BLaER1 treated with 17β-estradiol and CSF1 and Interleukin-3, amounts not matched to agents 10 nM and 100 nM (cell line): ENCODE measurements around the gene PRDM5.

Experiments
- H3K27ac ChIP-seq, 11 experiments: shearing (Covaris generic); formaldehyde crosslinking; 2 replicates each; pipeline ENCODE4 v1.8.1; 2022
- H3K27me3 ChIP-seq, 11 experiments: shearing (Covaris generic); formaldehyde crosslinking; 2 replicates each; pipeline ENCODE4 v1.8.1; 2022
- H3K36me3 ChIP-seq, 11 experiments: shearing (Covaris generic); formaldehyde crosslinking; 2 replicates each; pipeline ENCODE4 v1.8.1; 2022
- H3K4me1 ChIP-seq, 10 experiments: shearing (Covaris generic); formaldehyde crosslinking; 2 replicates each; pipeline ENCODE4 v1.8.1; 2022
- H3K4me2 ChIP-seq, 11 experiments: shearing (Covaris generic); formaldehyde crosslinking; 2 replicates each; pipeline ENCODE4 v1.8.1; 2022
- H3K4me3 ChIP-seq, 10 experiments: shearing (Covaris generic); formaldehyde crosslinking; 2 replicates each; pipeline ENCODE4 v1.8.1; 2022
- H3K9ac ChIP-seq, 11 experiments: shearing (Covaris generic); formaldehyde crosslinking; 2 replicates each; pipeline ENCODE4 v1.8.1; 2022
- H3K9me3 ChIP-seq, 11 experiments: shearing (Covaris generic); formaldehyde crosslinking; replicated peaks in 1 of 11; 2 replicates each; pipeline ENCODE4 v1.8.1; 2022
- H4K20me1 ChIP-seq, 11 experiments: shearing (Covaris generic); formaldehyde crosslinking; 2 replicates each; pipeline ENCODE4 v1.8.1; 2022
- Cebpa-rat ChIP-seq, 11 experiments: shearing (Covaris generic); IDR thresholded peaks; 2 replicates each; pipeline ENCODE4 v1.8.1; 2022

The PRDM5 gene

GRCh38 chr4:120929847-120930246 is 7.3 kb upstream of the PRDM5 start:
- H3K4me3 ChIP-seq, result no peak overlapping the region
- H3K4me1 ChIP-seq, result no peaks in the 10 kb centered on the region
- no peaks in the 10 kb centered on the region for H3K27me3 ChIP-seq
- no peaks in the 10 kb centered on the region for H4K20me1 ChIP-seq
- H3K27ac ChIP-seq, result no peak overlapping the region
- H3K36me3 ChIP-seq, result no peaks in the 10 kb centered on the region
- H3K9me3 ChIP-seq, result no peaks in the 10 kb centered on the region
- no peak for TF ChIP-seq Cebpa-rat (IDR thresholded peaks at IDR 0.05)
- no peak overlapping the region for H3K4me2 ChIP-seq
- no peak overlapping the region for H3K9ac ChIP-seq

- no peak overlapping the region for H3K4me3 ChIP-seq
- H3K4me1 ChIP-seq, result no peaks in the 10 kb centered on the region
- peaks cover 2 to 11% (median 4%) of the 10 kb centered on the region in 11 experiments for H3K9me3 ChIP-seq
- no peaks in the 10 kb centered on the region for H3K27me3 ChIP-seq
- no peak overlapping the region for H3K9ac ChIP-seq
- no peaks in the 10 kb centered on the region for H4K20me1 ChIP-seq
- TF ChIP-seq Cebpa-rat (IDR thresholded peaks at IDR 0.05), result no peak
- H3K27ac ChIP-seq, result no peak overlapping the region
- no peak overlapping the region for H3K4me2 ChIP-seq
- no peaks in the 10 kb centered on the region for H3K36me3 ChIP-seq
Measured at GRCh38 chr4:120927801-120928409, 5.4 kb upstream of the PRDM5 start.

GRCh38 chr4:120926358-120927025 is 4.0 kb upstream of the PRDM5 start:
- no peak for TF ChIP-seq Cebpa-rat (IDR thresholded peaks at IDR 0.05)
- no peaks in the 10 kb centered on the region for H3K36me3 ChIP-seq
- no peak overlapping the region for H3K27ac ChIP-seq
- H3K9ac ChIP-seq, result no peak overlapping the region
- H3K4me1 ChIP-seq, result no peaks in the 10 kb centered on the region
- no peak overlapping the region for H3K4me2 ChIP-seq
- peaks cover 15 to 24% (median 18%) of the 10 kb centered on the region in 11 experiments for H3K9me3 ChIP-seq
- no peaks in the 10 kb centered on the region for H3K27me3 ChIP-seq
- no peaks in the 10 kb centered on the region for H4K20me1 ChIP-seq
- H3K4me3 ChIP-seq, result no peak overlapping the region

GRCh38 chr4:120924931-120925330 is 2.4 kb upstream of the PRDM5 start:
- H3K9ac ChIP-seq, result no peak overlapping the region
- no peak overlapping the region for H3K4me2 ChIP-seq
- H3K27me3 ChIP-seq, result no peaks in the 10 kb centered on the region
- H3K36me3 ChIP-seq, result no peaks in the 10 kb centered on the region
- no peak overlapping the region for H3K27ac ChIP-seq
- no peaks in the 10 kb centered on the region for H4K20me1 ChIP-seq
- no peak for TF ChIP-seq Cebpa-rat (IDR thresholded peaks at IDR 0.05)
- no peak overlapping the region for H3K4me3 ChIP-seq
- H3K9me3 ChIP-seq, result peaks cover 15 to 24% (median 18%) of the 10 kb centered on the region in 11 experiments
- no peaks in the 10 kb centered on the region for H3K4me1 ChIP-seq

GRCh38 chr4:120923207-120923522 is 639 bp upstream of the PRDM5 start:
- H3K9ac ChIP-seq, result no peak overlapping the region
- H3K36me3 ChIP-seq, result no peaks in the 10 kb centered on the region
- H3K27me3 ChIP-seq, result no peaks in the 10 kb centered on the region
- H3K4me3 ChIP-seq, result no peak overlapping the region
- peaks cover 15 to 24% (median 18%) of the 10 kb centered on the region in 11 experiments for H3K9me3 ChIP-seq
- no peak overlapping the region for H3K4me2 ChIP-seq
- no peaks in the 10 kb centered on the region for H3K4me1 ChIP-seq
- no peak for TF ChIP-seq Cebpa-rat (IDR thresholded peaks at IDR 0.05)
- H4K20me1 ChIP-seq, result no peaks in the 10 kb centered on the region
- H3K27ac ChIP-seq, result no peak overlapping the region

GRCh38 chr4:120921456-120922380 is 808 bp downstream of the PRDM5 start:
- H3K9me3 ChIP-seq, result peaks cover 15 to 24% (median 18%) of the 10 kb centered on the region in 11 experiments
- no peaks in the 10 kb centered on the region for H3K4me1 ChIP-seq
- H3K4me3 ChIP-seq, result no peak overlapping the region
- no peaks in the 10 kb centered on the region for H3K36me3 ChIP-seq
- H3K4me2 ChIP-seq, result no peak overlapping the region
- no peaks in the 10 kb centered on the region for H3K27me3 ChIP-seq
- no peak overlapping the region for H3K27ac ChIP-seq
- no peaks in the 10 kb centered on the region for H4K20me1 ChIP-seq
- TF ChIP-seq Cebpa-rat (IDR thresholded peaks at IDR 0.05), result no peak
- no peak overlapping the region for H3K9ac ChIP-seq

- Histone ChIP-seq H3K4me1 (no peaks in the 10 kb centered on the region), H3K27me3 (no peaks in the 10 kb centered on the region), H3K4me2 (no peak overlapping the region), H3K9ac (no peak overlapping the region), H3K9me3 (peaks cover 15 to 24% (median 18%) of the 10 kb centered on the region in 11 experiments), H3K4me3 (no peak overlapping the region), H3K36me3 (no peaks in the 10 kb centered on the region), H4K20me1 (no peaks in the 10 kb centered on the region), H3K27ac (no peak overlapping the region)
- TF ChIP-seq Cebpa-rat (IDR thresholded peaks at IDR 0.05), result no peak
Measured at GRCh38 chr4:120920666-120921065, 1.9 kb downstream of the PRDM5 start.

- Histone ChIP-seq H3K9ac (no peak overlapping the region), H3K36me3 (no peaks in the 10 kb centered on the region), H3K27me3 (no peaks in the 10 kb centered on the region), H3K9me3 (peaks cover 15 to 24% (median 18%) of the 10 kb centered on the region in 11 experiments), H3K4me2 (no peak overlapping the region), H3K4me1 (no peaks in the 10 kb centered on the region), H3K4me3 (no peak overlapping the region), H4K20me1 (no peaks in the 10 kb centered on the region), H3K27ac (no peak overlapping the region)
- TF ChIP-seq Cebpa-rat (IDR thresholded peaks at IDR 0.05), result no peak
Measured at GRCh38 chr4:120919358-120919757, 3.2 kb downstream of the PRDM5 start.

GRCh38 chr4:120918788-120919187 is 3.7 kb downstream of the PRDM5 start:
- no peaks in the 10 kb centered on the region for H3K36me3 ChIP-seq
- no peaks in the 10 kb centered on the region for H3K4me1 ChIP-seq
- peaks cover 15 to 22% (median 18%) of the 10 kb centered on the region in 11 experiments for H3K9me3 ChIP-seq
- no peaks in the 10 kb centered on the region for H3K27me3 ChIP-seq
- H3K4me2 ChIP-seq, result no peak overlapping the region
- no peak overlapping the region for H3K4me3 ChIP-seq
- no peak overlapping the region for H3K9ac ChIP-seq
- H4K20me1 ChIP-seq, result no peaks in the 10 kb centered on the region
- no peak for TF ChIP-seq Cebpa-rat (IDR thresholded peaks at IDR 0.05)
- no peak overlapping the region for H3K27ac ChIP-seq
